Right lobe of liver (tissue), 6 donors: ENCODE results near the gene DPY19L3. TPM values are rescaled to one million over a fixed set of nuclear protein-coding genes. Genes with fewer than 3 reads are reported as not detected.
"Not testable (repeated sequence)": the region's sequence is repeated elsewhere in the genome, so short reads cannot be mapped to it uniquely, and the experiment has no call there.

ENCODE experiments used
- ATAC-seq, 4 donors: fragments of 200-7000 bp; cut with Tn5 transposase; one replicate each; pipeline ENCODE4 v1.9.1; 2020; ENCODE audit warnings: mild to moderate bottlenecking in 4 of 4, moderate library complexity in 4 of 4
- DNase-seq, 3 donors: peaks; one replicate each; pipeline ENCODE4 v3.0.0-alpha.2; 2020
- H3K27ac ChIP-seq, 3 donors: fragments of 200-600 bp; one replicate each; pipeline ENCODE4 v1.8.0; 2022
- H3K27me3 ChIP-seq, 2 donors: fragments of 200-600 bp; one replicate each; pipeline ENCODE4 v1.8.0; 2022
- H3K36me3 ChIP-seq, 4 donors: fragments of 200-600 bp; sonication (generic) in 1 of 4; one replicate each; pipeline versions ENCODE4 v1.5.1 to v1.8.0; 2017 to 2022; ENCODE audit warnings: control low read depth in 1 of 4
- H3K4me1 ChIP-seq, 4 donors: fragments of 200-600 bp; sonication (generic) in 1 of 4; one replicate each; pipeline versions ENCODE4 v1.5.1 to v1.8.0; 2017 to 2022; ENCODE audit warnings: control low read depth in 1 of 4
- H3K4me3 ChIP-seq, 3 donors: fragments of 200-600 bp; one replicate each; pipeline ENCODE4 v1.8.0; 2022
- H3K9me3 ChIP-seq, 4 donors: fragments of 200-600 bp; sonication (generic) in 1 of 4; one replicate each; pipeline versions ENCODE4 v1.5.1 to v1.8.0; 2017 to 2022; ENCODE audit warnings: control low read depth in 1 of 4
- CTCF ChIP-seq, 4 donors: fragments of 200-600 bp in 3 of 4; fragments of 450-650 bp in 1 of 4; IDR thresholded peaks; one replicate each; pipeline versions ENCODE4 v1.5.1 to v1.8.0; 2016 to 2022; ENCODE audit warnings: antibody characterized with exemption in 4 of 4, mild to moderate bottlenecking in 2 of 4
- POLR2A ChIP-seq: fragments of 450-650 bp; IDR thresholded peaks from one replicate; pipeline ENCODE4 v1.6.1; 2017; ENCODE audit warnings: antibody characterized with exemption, mild to moderate bottlenecking
- WGBS: methylation state at CpG from one replicate; pipeline ENCODE4 v1.1.6; 2018; ENCODE audit warnings: low coverage, low lambda C conversion rate; ENCODE audit not compliant: insufficient coverage; ENCODE audit errors: missing lambda C conversion rate; 5-methylcytosine and 5-hydroxymethylcytosine counted together
- intact Hi-C, 2 donors: fragments of 100-400 bp; cut with DNase I; formaldehyde crosslinking; loops; one replicate each; pipeline versions ENCODE4 v1.11.2 to v1.14.1; 2022
- total RNA-seq, 6 experiments: library from RNA; depleted of rRNA in 2 of 6; stranded (reverse); fragments of >200 nt in 2 of 6; fragmentation: NEBNext Ultra II Directional in 3 of 6; extraction: Animal tissue kit (Norgen Biotek cat#: 25700) in 3 of 6; gene quantifications; one replicate each; pipeline versions ENCODE4 v1.1.0 to v1.2.4, GENCODE V29; 2016 to 2023
- donor health status: DM: no; HTN: yes; CAD: no.
- donor health status: DM: no; HTN: no; CAD: no.
- donor health status: DM: no; HTN: no; CAD: no.
- donor health status: DM: no; HTN: yes; CAD: no.
- donor health status: DM: no; HTN: yes; CAD: no.

The DPY19L3 gene
- total RNA-seq, 6 experiments from 2014 or later = 8.0 to 13.5 (median 12.4) TPM

- H3K27ac ChIP-seq = no peak overlapping the region
- no peaks in the 10 kb centered on the region for H3K9me3 ChIP-seq
- H3K4me1 ChIP-seq = no peaks in the 10 kb centered on the region
- no peak for DNase-seq
- TF ChIP-seq CTCF (IDR thresholded peaks at IDR 0.05) (no peak), POLR2A (no peak)
- intact Hi-C loops = no loop called here
- ATAC-seq = no peak
- H3K4me3 ChIP-seq = no peak overlapping the region
- no peaks in the 10 kb centered on the region for H3K27me3 ChIP-seq
- 83% methylated on average over 1 of the region's 2 CpGs for WGBS
- no peaks in the 10 kb centered on the region for H3K36me3 ChIP-seq
Measured at GRCh38 chr19:32489971-32490370, 84.4 kb downstream of the DPY19L3 start.

GRCh38 chr19:32497391-32497790 is 91.8 kb downstream of the DPY19L3 start:
- DNase-seq (no peak), ATAC-seq (no peak)
- Histone ChIP-seq H3K4me1 (no peaks in the 10 kb centered on the region), H3K9me3 (no peaks in the 10 kb centered on the region), H3K36me3 (no peaks in the 10 kb centered on the region), H3K4me3 (no peak overlapping the region), H3K27me3 (no peaks in the 10 kb centered on the region), H3K27ac (no peak overlapping the region)
- intact Hi-C loops = no loop called here
- no peak for TF ChIP-seq CTCF (IDR thresholded peaks at IDR 0.05)
- TF ChIP-seq POLR2A = no peak
- WGBS = 76% methylated on average over 5 of the region's 9 CpGs

- no peaks in the 10 kb centered on the region for H3K4me1 ChIP-seq
- no peaks in the 10 kb centered on the region for H3K9me3 ChIP-seq
- intact Hi-C loops = no loop called here
- ATAC-seq (peak in 3 of 4 donors; percentile 13 to 39 (median 38)), DNase-seq (no peak)
- H3K4me3 ChIP-seq = no peak overlapping the region
- TF ChIP-seq POLR2A = no peak
- no peak for TF ChIP-seq CTCF (IDR thresholded peaks at IDR 0.05)
- no peak overlapping the region for H3K27ac ChIP-seq
- H3K36me3 ChIP-seq = no peaks in the 10 kb centered on the region
- WGBS = 41% methylated on average over 2 of the region's 6 CpGs
- H3K27me3 ChIP-seq = no peaks in the 10 kb centered on the region
Measured at GRCh38 chr19:32498648-32499200, 93.2 kb downstream of the DPY19L3 start.

- WGBS = 80% methylated on average over 2 of the region's 4 CpGs
- H3K9me3 ChIP-seq, H3K4me1 ChIP-seq, H3K36me3 ChIP-seq, DNase-seq, H3K27ac ChIP-seq, H3K4me3 ChIP-seq, intact Hi-C loops, ATAC-seq, H3K27me3 ChIP-seq: not testable (repeated sequence)
Measured at GRCh38 chr19:32512498-32512897, 106.9 kb downstream of the DPY19L3 start.

GRCh38 chr19:32519023-32519422 is 113.5 kb downstream of the DPY19L3 start:
- intact Hi-C loops = no loop called here

More at GRCh38 chr19:32519023-32519422, 113.5 kb downstream of the DPY19L3 start:
- ATAC-seq (no peak), DNase-seq (no peak)
- H3K4me3 ChIP-seq = no peak overlapping the region
- no peak for TF ChIP-seq POLR2A
- no peak for TF ChIP-seq CTCF (IDR thresholded peaks at IDR 0.05)
- no peaks in the 10 kb centered on the region for H3K4me1 ChIP-seq
- no peaks in the 10 kb centered on the region for H3K36me3 ChIP-seq
- no peak overlapping the region for H3K27ac ChIP-seq
- 24% methylated on average over 1 of the region's 1 CpG for WGBS
- no peaks in the 10 kb centered on the region for H3K9me3 ChIP-seq
- H3K27me3 ChIP-seq = no peaks in the 10 kb centered on the region
